ENCODE measurements around the gene SMAGP. TPM values are rescaled to one million over a fixed set of nuclear protein-coding genes. Genes with fewer than 3 reads are reported as not detected.
A peak's percentile ranks its signal among the peaks of the same experiment; 100 is the strongest.

SMAGP gene
- total RNA-seq, 2 experiments from 2014 or later: 2.5 to 3.0 TPM

GRCh38 chr12:51254536-51254935 is 15.7 kb downstream of the SMAGP start:
- Mint-ChIP-seq H3K36me3 (ENCODE audit: low read depth) (no peaks in the 10 kb centered on the region), H3K9me3 (no peaks in the 10 kb centered on the region), H3K27ac (no peak overlapping the region), H3K27me3 (no peaks in the 10 kb centered on the region), H3K4me3 (no peak overlapping the region), H3K4me1 (ENCODE audit: low read depth) (peaks cover 4% of the 10 kb centered on the region)
- ChIA-PET POLR2A (interaction anchor here (1.4 kb wide), 1 partner anchor 9 kb away, joined by 5 read pairs; no protein-coding TSS in a partner anchor), CTCF (interaction anchor here (1.1 kb wide), 1 partner anchor 87 kb away, joined by 3 read pairs; no protein-coding TSS in a partner anchor)
- Histone ChIP-seq H3K27ac (ENCODE audit: low read depth in 1 of 2, low read length in 2 of 2) (no peak overlapping the region), H3K4me3 (ENCODE audit: low read length) (no peak overlapping the region), H3K36me3 (ENCODE audit: insufficient read depth, low read length) (no peaks in the 10 kb centered on the region), H3K4me1 (ENCODE audit: insufficient read depth, low read length) (peaks cover 2% of the 10 kb centered on the region), H3K27me3 (ENCODE audit: control insufficient read depth in 1 of 2, insufficient read depth in 2 of 2, low read length in 2 of 2) (no peaks in the 10 kb centered on the region), H3K9me3 (ENCODE audit: control insufficient read depth in 1 of 2, insufficient read depth in 1 of 2, low read length in 2 of 2) (no peaks in the 10 kb centered on the region)
- intact Hi-C loops (cut with DNase I, micrococcal nuclease): loop anchor here in 1 of 2 experiments (10.0 kb wide), 1 partner anchor 430 kb away; no protein-coding TSS in a partner anchor
- DNase-seq (no peak), ATAC-seq (ENCODE audit: poor library complexity) (no peak)
- TF ChIP-seq CTCF (IDR thresholded peaks at IDR 0.05): no peak

GRCh38 chr12:51253276-51253675 is 16.9 kb downstream of the SMAGP start:
- no peaks in the 10 kb centered on the region for H3K27me3 ChIP-seq (ENCODE audit: control insufficient read depth in 1 of 2, insufficient read depth in 2 of 2, low read length in 2 of 2)
- no peak for TF ChIP-seq CTCF (IDR thresholded peaks at IDR 0.05)
- no peaks in the 10 kb centered on the region for H3K9me3 ChIP-seq (ENCODE audit: control insufficient read depth in 1 of 2, insufficient read depth in 1 of 2, low read length in 2 of 2)
- intact Hi-C loops (cut with DNase I, micrococcal nuclease): loop anchor here in 1 of 2 experiments (10.0 kb wide), 1 partner anchor 428 kb away; no protein-coding TSS in a partner anchor
- H3K27ac Mint-ChIP-seq: no peak overlapping the region
- ChIA-PET CTCF (interaction anchor here (1.4 kb wide), 1 partner anchor 8 kb away, joined by 4 read pairs; no protein-coding TSS in a partner anchor), POLR2A (interaction anchor here (1.0 to 2.5 kb wide), 3 partner anchors 9 to 88 kb away, joined by 3 to 18 read pairs (median 7); partner anchors contain the start of gene DAZAP2)
- no peak for DNase-seq
- H3K9me3 Mint-ChIP-seq: no peaks in the 10 kb centered on the region
- ATAC-seq (ENCODE audit: poor library complexity): no peak
- no peaks in the 10 kb centered on the region for H3K36me3 Mint-ChIP-seq (ENCODE audit: low read depth)
- no peak overlapping the region for H3K4me3 ChIP-seq (ENCODE audit: low read length)
- H3K4me3 Mint-ChIP-seq: no peak overlapping the region
- no peaks in the 10 kb centered on the region for H3K36me3 ChIP-seq (ENCODE audit: insufficient read depth, low read length)
- peaks cover 7% of the 10 kb centered on the region for H3K4me1 Mint-ChIP-seq (ENCODE audit: low read depth)
- H3K27ac ChIP-seq (ENCODE audit: low read depth in 1 of 2, low read length in 2 of 2): no peak overlapping the region
- no peaks in the 10 kb centered on the region for H3K27me3 Mint-ChIP-seq
- H3K4me1 ChIP-seq (ENCODE audit: insufficient read depth, low read length): peaks cover 12% of the 10 kb centered on the region

GRCh38 chr12:51247523-51248206 is 22.6 kb downstream of the SMAGP start:
- H3K27me3 ChIP-seq (ENCODE audit: control insufficient read depth in 1 of 2, insufficient read depth in 2 of 2, low read length in 2 of 2): no peaks in the 10 kb centered on the region
- Mint-ChIP-seq H3K4me3 (peak overlapping the region; percentile 6), H3K27ac (peak overlapping the region; percentile 84), H3K27me3 (no peaks in the 10 kb centered on the region), H3K4me1 (ENCODE audit: low read depth) (peaks cover 56% of the 10 kb centered on the region), H3K9me3 (no peaks in the 10 kb centered on the region), H3K36me3 (ENCODE audit: low read depth) (peaks cover 34% of the 10 kb centered on the region)
- H3K9me3 ChIP-seq (ENCODE audit: control insufficient read depth in 1 of 2, insufficient read depth in 1 of 2, low read length in 2 of 2): no peaks in the 10 kb centered on the region
- H3K27ac ChIP-seq (ENCODE audit: low read depth in 1 of 2, low read length in 2 of 2): peak overlapping the region; percentile 9 to 50
- H3K4me3 ChIP-seq (ENCODE audit: low read length): no peak overlapping the region
- DNase-seq: no peak
- TF ChIP-seq CTCF (IDR thresholded peaks at IDR 0.05): no peak
- no peak for ATAC-seq (ENCODE audit: poor library complexity)
- peaks cover 43% of the 10 kb centered on the region for H3K4me1 ChIP-seq (ENCODE audit: insufficient read depth, low read length)
- ChIA-PET POLR2A (interaction anchor here (0.7 to 3.2 kb wide), 3 partner anchors 8 to 30 kb away, joined by 3 to 29 read pairs (median 4); partner anchors contain the start of genes DAZAP2 and POU6F1), CTCF (no interaction called here)
- intact Hi-C loops (cut with DNase I, micrococcal nuclease): loop anchor here in 1 of 2 experiments (10.0 kb wide), 1 partner anchor 483 kb away; the partner anchor contains the start of gene ATF1
- peaks cover 16% of the 10 kb centered on the region for H3K36me3 ChIP-seq (ENCODE audit: insufficient read depth, low read length)
